ENCODE results near the gene METAP1D.

DNA sequence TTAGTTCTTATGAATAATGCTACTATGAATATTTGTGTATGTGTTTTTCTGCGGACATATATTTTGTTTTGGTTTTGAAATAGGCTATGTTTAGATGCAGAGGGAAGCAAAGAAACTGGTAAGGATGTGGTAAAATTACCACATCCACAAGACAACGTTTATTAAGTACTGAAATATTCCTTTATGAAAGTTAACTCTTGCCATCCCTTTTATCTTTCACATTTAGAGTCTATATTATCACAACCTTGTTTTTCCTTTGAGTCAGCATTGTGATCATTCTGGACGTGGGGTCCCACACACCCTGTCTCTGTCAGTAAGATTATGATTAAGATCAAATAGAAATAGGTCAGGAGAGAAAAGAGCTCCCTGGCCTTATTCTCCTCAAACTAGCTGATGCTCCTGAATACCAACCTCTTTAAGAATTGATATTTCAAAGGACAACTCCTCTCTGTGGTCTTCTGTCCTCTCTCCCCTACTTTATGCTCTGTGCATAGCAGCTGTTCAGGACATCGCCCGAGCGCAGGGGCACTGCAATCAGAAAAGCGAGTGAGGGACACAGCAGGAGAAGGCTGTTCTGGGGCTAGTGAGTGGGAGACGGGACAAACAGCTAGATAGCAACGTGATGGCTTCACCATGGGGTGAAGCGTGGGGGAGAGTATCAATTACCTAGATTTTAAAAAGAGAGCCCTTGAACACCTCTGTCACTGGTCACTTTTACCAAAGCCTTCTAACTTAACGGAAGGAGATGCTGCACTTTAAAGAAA, 12.2 kb downstream of the METAP1D start:
- no peak for TF ChIP-seq EP300 (IDR thresholded peaks at IDR 0.05; ENCODE audit: borderline replicate concordance)
- TF ChIP-seq EGR1 (IDR thresholded peaks at IDR 0.05) = no peak
- no peak for TF ChIP-seq TAF1 (IDR thresholded peaks at IDR 0.05; ENCODE audit: low read depth)
- no peak for TF ChIP-seq TCF12 (IDR thresholded peaks at IDR 0.05; ENCODE audit: low read depth)
